ENCODE results near the gene GAB1. TPM values are rescaled to one million over a fixed set of nuclear protein-coding genes. Genes with fewer than 3 reads are reported as not detected.
A peak's percentile ranks its signal among the peaks of the same experiment; 100 is the strongest.

The GAB1 gene
- total and polyA plus RNA-seq, 7 donors: 1.0 to 20.3 (median 10.1) TPM

- intact Hi-C loops (cut with DNase I): no loop called here
- Histone ChIP-seq H3K4me1 (peaks cover 91% of the 10 kb centered on the region), H3K36me3 (ENCODE audit: insufficient read depth in 1 of 2, low read depth in 1 of 2) (no peaks in the 10 kb centered on the region), H3K4me3 (no peak overlapping the region), H3K27ac (no peak overlapping the region), H3K27me3 (ENCODE audit: insufficient read depth in 3 of 3, low read length in 2 of 3) (no peaks in the 10 kb centered on the region), H3K9me3 (no peaks in the 10 kb centered on the region)
- DNase-seq (no peak), ATAC-seq (no peak)
- no peak for TF ChIP-seq CTCF (IDR thresholded peaks at IDR 0.05)
- WGBS, 3 donors: 77 to 92% (median 84%) methylated on average over 1 of the region's 1 CpG
These were observed 20.6 kb downstream of the GAB1 start for GRCh38 chr4:143357161-143357845.

- DNase-seq (no peak), ATAC-seq (no peak)
- 73 to 78% (median 76%) methylated on average over 3 of the region's 3 CpGs for WGBS, 3 donors
- Histone ChIP-seq H3K27me3 (ENCODE audit: insufficient read depth in 3 of 3, low read length in 2 of 3) (no peaks in the 10 kb centered on the region), H3K9me3 (no peaks in the 10 kb centered on the region), H3K4me1 (peaks cover 89% of the 10 kb centered on the region), H3K27ac (peak overlapping the region; percentile 56), H3K4me3 (no peak overlapping the region), H3K36me3 (ENCODE audit: insufficient read depth in 1 of 2, low read depth in 1 of 2) (no peaks in the 10 kb centered on the region)
- intact Hi-C loops (cut with DNase I): no loop called here
- TF ChIP-seq CTCF (IDR thresholded peaks at IDR 0.05): no peak
These were observed 21.7 kb downstream of the GAB1 start for GRCh38 chr4:143358419-143358818.

GRCh38 chr4:143358923-143359643, 22.4 kb downstream of the GAB1 start:
- Histone ChIP-seq H3K27me3 (ENCODE audit: insufficient read depth in 3 of 3, low read length in 2 of 3) (no peaks in the 10 kb centered on the region), H3K4me3 (no peak overlapping the region), H3K9me3 (no peaks in the 10 kb centered on the region), H3K4me1 (peaks cover 88% of the 10 kb centered on the region), H3K36me3 (ENCODE audit: insufficient read depth in 1 of 2, low read depth in 1 of 2) (no peaks in the 10 kb centered on the region), H3K27ac (peak overlapping the region; percentile 56)
- intact Hi-C loops (cut with DNase I): no loop called here
- DNase-seq (no peak), ATAC-seq (peak; percentile 16 to 37 (median 30))
- 48 to 50% (median 49%) methylated on average over 6 of the region's 6 CpGs for WGBS, 3 donors
- TF ChIP-seq CTCF (IDR thresholded peaks at IDR 0.05): no peak

- H3K27ac ChIP-seq: peak overlapping the region; percentile 56
- H3K9me3 ChIP-seq: no peaks in the 10 kb centered on the region
- peaks cover 83% of the 10 kb centered on the region for H3K4me1 ChIP-seq
- ATAC-seq: no peak
- no peak for TF ChIP-seq CTCF (IDR thresholded peaks at IDR 0.05)
- no peaks in the 10 kb centered on the region for H3K27me3 ChIP-seq (ENCODE audit: insufficient read depth in 3 of 3, low read length in 2 of 3)
- intact Hi-C loops (cut with DNase I): no loop called here
- WGBS, 3 donors: 85 to 91% (median 88%) methylated on average over 1 of the region's 1 CpG
- DNase-seq: no peak
- no peak overlapping the region for H3K4me3 ChIP-seq
- H3K36me3 ChIP-seq (ENCODE audit: insufficient read depth in 1 of 2, low read depth in 1 of 2): no peaks in the 10 kb centered on the region
These were observed 23.0 kb downstream of the GAB1 start for GRCh38 chr4:143359644-143360193.

Measured in psoas muscle (tissue), 8 donors.